ENCODE data around the gene KRTAP3-3.

Gene KRTAP3-3

DNA sequence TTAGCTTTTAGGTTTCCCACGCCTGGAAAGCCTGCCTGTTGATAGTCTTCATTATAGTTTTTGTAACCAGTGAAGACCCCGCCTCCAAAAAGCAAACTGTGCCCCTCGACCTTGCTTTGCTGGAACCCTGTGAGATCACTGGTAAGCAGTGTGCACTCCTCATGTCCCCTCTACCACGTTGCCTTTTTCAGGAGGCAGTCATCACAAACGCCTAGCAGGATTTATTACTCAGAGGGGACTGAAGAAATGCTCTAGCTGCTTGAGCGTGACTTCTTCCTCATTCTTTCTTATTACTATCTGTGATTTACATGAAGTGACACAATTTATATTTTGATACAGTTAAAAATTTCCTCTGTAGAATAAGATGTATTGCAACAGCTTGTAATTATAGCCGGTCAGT lies 21.5 kb upstream of the KRTAP3-3 start:
- TF ChIP-seq ARNTL (CRISPR knock-in tag; IDR thresholded peaks at IDR 0.05; ENCODE audit: borderline replicate concordance, low read depth) (no peak), GLIS3 (CRISPR knock-in tag; IDR thresholded peaks at IDR 0.05) (no peak), OSR1 (CRISPR knock-in tag; IDR thresholded peaks at IDR 0.05) (no peak), ZNF8 (CRISPR knock-in tag; IDR thresholded peaks at IDR 0.05) (no peak)
- TF ChIP-seq, protein P1, sequence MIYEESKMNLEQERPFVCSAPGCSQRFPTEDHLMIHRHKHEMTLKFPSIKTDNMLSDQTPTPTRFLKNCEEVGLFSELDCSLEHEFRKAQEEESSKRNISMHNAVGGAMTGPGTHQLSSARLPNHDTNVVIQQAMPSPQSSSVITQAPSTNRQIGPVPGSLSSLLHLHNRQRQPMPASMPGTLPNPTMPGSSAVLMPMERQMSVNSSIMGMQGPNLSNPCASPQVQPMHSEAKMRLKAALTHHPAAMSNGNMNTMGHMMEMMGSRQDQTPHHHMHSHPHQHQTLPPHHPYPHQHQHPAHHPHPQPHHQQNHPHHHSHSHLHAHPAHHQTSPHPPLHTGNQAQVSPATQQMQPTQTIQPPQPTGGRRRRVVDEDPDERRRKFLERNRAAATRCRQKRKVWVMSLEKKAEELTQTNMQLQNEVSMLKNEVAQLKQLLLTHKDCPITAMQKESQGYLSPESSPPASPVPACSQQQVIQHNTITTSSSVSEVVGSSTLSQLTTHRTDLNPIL (CRISPR knock-in tag; IDR thresholded peaks at IDR 0.05; ENCODE audit: low read depth): no peak
- no peak for ATAC-seq

DNA sequence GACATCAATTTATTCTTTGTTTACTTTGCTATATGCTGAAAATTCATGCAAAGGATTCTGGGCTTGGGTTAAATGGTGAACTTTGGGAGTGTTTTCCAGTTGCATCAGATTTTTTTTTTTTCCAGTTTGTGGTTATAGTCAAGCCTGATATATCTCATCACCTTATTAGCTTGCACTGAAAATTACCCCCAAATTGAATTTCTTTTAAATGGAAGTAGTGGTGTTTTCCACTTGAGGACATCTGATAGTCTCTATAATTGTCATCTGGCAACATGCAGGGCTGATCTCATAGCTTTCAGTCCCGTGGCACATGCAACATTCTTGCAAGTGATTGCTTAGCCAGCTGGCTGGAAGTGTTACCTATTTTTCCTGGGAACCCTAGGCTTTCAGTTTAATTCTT lies 19.6 kb upstream of the KRTAP3-3 start:
- no peak for ATAC-seq
- TF ChIP-seq ZNF70 (CRISPR knock-in tag; IDR thresholded peaks at IDR 0.05): no peak
- TF ChIP-seq ZC3H10 (CRISPR knock-in tag; IDR thresholded peaks at IDR 0.05): no peak
- TF ChIP-seq, protein P1 (CRISPR knock-in tag; IDR thresholded peaks at IDR 0.05; ENCODE audit: low read depth): no peak
- no peak for TF ChIP-seq TCF4 (CRISPR knock-in tag; IDR thresholded peaks at IDR 0.05; ENCODE audit: borderline replicate concordance)
- TF ChIP-seq, protein P2, sequence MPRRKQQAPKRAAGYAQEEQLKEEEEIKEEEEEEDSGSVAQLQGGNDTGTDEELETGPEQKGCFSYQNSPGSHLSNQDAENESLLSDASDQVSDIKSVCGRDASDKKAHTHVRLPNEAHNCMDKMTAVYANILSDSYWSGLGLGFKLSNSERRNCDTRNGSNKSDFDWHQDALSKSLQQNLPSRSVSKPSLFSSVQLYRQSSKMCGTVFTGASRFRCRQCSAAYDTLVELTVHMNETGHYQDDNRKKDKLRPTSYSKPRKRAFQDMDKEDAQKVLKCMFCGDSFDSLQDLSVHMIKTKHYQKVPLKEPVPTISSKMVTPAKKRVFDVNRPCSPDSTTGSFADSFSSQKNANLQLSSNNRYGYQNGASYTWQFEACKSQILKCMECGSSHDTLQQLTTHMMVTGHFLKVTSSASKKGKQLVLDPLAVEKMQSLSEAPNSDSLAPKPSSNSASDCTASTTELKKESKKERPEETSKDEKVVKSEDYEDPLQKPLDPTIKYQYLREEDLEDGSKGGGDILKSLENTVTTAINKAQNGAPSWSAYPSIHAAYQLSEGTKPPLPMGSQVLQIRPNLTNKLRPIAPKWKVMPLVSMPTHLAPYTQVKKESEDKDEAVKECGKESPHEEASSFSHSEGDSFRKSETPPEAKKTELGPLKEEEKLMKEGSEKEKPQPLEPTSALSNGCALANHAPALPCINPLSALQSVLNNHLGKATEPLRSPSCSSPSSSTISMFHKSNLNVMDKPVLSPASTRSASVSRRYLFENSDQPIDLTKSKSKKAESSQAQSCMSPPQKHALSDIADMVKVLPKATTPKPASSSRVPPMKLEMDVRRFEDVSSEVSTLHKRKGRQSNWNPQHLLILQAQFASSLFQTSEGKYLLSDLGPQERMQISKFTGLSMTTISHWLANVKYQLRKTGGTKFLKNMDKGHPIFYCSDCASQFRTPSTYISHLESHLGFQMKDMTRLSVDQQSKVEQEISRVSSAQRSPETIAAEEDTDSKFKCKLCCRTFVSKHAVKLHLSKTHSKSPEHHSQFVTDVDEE (CRISPR knock-in tag; IDR thresholded peaks at IDR 0.05): no peak
- TF ChIP-seq ARNTL (CRISPR knock-in tag; IDR thresholded peaks at IDR 0.05; ENCODE audit: borderline replicate concordance, low read depth): no peak

DNA sequence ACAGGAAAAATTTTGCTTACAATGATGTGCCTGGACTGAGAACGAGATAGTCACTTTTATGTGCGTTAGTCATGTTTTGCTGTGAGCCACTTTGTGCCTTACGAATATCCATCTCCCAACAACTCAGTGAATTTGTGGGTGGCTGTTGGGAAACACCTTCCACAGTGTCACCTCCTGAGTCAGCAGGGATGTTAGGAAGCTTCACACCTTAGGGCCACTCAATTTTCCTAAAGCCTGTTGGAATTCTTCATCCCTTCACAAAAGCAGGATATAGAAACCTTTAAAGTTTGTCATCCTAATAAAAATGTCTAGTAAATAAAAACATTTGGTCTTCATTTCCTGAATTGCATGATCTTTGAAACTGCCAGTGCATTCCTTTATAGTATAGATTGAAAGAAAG lies 19.2 kb upstream of the KRTAP3-3 start:
- TF ChIP-seq ZFP3 (CRISPR knock-in tag; IDR thresholded peaks at IDR 0.05) (no peak), ZNF70 (CRISPR knock-in tag; IDR thresholded peaks at IDR 0.05) (no peak), GLIS3 (CRISPR knock-in tag; IDR thresholded peaks at IDR 0.05) (no peak), ZC3H10 (CRISPR knock-in tag; IDR thresholded peaks at IDR 0.05) (no peak), PPARA (CRISPR knock-in tag; IDR thresholded peaks at IDR 0.05; ENCODE audit: borderline replicate concordance) (no peak), BACH2 (CRISPR knock-in tag; IDR thresholded peaks at IDR 0.05; ENCODE audit: borderline replicate concordance) (no peak), ARNTL (CRISPR knock-in tag; IDR thresholded peaks at IDR 0.05; ENCODE audit: borderline replicate concordance, low read depth) (no peak), ZFP30 (CRISPR knock-in tag; IDR thresholded peaks at IDR 0.05) (no peak), CSDC2 (CRISPR knock-in tag; IDR thresholded peaks at IDR 0.05) (no peak)
- TF ChIP-seq, protein P2 (CRISPR knock-in tag; IDR thresholded peaks at IDR 0.05): no peak
- TF ChIP-seq, protein P3, sequence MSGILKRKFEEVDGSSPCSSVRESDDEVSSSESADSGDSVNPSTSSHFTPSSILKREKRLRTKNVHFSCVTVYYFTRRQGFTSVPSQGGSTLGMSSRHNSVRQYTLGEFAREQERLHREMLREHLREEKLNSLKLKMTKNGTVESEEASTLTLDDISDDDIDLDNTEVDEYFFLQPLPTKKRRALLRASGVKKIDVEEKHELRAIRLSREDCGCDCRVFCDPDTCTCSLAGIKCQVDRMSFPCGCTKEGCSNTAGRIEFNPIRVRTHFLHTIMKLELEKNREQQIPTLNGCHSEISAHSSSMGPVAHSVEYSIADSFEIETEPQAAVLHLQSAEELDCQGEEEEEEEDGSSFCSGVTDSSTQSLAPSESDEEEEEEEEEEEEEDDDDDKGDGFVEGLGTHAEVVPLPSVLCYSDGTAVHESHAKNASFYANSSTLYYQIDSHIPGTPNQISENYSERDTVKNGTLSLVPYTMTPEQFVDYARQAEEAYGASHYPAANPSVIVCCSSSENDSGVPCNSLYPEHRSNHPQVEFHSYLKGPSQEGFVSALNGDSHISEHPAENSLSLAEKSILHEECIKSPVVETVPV (CRISPR knock-in tag; IDR thresholded peaks at IDR 0.05): no peak
- TF ChIP-seq, protein P1 (CRISPR knock-in tag; IDR thresholded peaks at IDR 0.05; ENCODE audit: low read depth): no peak
- ATAC-seq: no peak
